GM21528 (cell line): Measurements from ENCODE around the gene MRPL55.

ENCODE experiments used
- ATAC-seq: cut with Tn5 transposase; IDR thresholded peaks from one replicate; pipeline ENCODE4 v1.9.1; 2021; ENCODE audit warnings: mild to moderate bottlenecking, moderate library complexity; ENCODE audit not compliant: unreplicated experiment, low FRiP score

MRPL55 gene

DNA sequence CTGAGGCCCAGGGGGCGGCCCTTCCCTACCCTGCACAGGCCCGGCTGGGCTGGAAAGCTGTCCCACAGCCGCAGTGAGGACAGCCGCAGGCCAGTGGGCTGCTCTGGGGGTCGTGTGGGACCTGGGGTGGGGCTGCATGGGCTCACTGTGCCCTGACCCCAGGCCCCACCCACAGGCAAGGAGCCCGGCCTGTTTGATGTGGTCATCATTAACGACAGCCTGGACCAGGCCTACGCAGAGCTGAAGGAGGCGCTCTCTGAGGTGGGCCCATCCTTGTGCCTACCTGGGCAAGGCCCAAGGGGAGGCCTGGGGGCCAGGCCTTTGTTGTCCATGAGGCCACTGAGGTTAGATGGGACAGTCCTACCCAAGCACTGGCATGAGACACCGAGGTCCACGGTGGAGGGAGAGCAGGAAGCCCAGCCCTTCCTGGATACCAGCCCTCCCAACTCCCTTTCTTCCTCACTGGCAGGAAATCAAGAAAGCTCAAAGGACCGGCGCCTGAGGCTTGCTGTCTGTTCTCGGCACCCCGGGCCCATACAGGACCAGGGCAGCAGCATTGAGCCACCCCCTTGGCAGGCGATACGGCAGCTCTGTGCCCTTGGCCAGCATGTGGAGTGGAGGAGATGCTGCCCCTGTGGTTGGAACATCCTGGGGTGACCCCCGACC lies 39.2 kb upstream of the MRPL55 start:
- no peak for ATAC-seq

DNA sequence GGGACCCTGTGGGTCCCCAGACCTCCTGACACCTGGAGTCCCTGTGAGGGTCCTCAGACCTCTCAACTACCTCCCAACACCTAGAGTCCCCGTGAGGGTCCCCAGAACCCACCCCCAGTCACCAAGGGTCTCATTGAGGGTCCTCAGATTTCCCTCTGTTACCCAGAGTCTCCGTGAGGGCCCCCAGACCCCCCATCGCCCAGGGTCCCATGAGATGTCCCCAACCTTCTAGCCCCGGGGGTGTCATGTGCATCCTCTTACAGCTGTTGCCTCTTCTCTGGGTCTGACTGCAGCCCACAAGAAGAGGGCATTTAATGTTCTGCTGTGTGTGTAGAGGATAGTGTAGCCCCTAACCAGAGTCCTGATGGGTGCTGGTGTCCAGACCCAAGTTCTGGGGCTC lies 38.7 kb upstream of the MRPL55 start:
- no peak for ATAC-seq

DNA sequence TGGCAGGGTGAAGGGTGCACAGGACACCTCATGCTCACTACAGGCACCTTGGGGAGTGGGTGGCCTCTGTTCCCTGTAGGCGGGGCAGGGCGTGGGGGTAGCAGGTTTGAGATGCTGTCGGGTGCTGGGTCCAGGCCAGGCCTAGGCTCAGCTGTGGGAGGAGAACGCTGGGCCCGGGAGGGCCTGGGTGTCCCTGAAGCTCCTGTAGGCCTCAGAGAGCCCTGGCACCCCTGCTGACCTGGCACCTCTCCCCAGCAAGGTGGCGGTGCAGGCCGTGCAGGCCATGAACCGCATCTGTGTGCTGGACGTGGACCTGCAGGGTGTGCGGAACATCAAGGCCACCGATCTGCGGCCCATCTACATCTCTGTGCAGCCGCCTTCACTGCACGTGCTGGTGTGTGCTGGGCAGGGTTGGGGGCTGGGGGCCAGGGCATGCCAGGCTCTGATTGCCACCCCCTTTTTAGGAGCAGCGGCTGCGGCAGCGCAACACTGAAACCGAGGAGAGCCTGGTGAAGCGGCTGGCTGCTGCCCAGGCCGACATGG lies 38.1 kb upstream of the MRPL55 start:
- no peak for ATAC-seq

GRCh38 chr1:228146417-228147150 lies 37.5 kb upstream of the MRPL55 start:
- ATAC-seq = no peak

- no peak for ATAC-seq
Observed at GRCh38 chr1:228145463-228146416, 36.6 kb upstream of the MRPL55 start.

- ATAC-seq = no peak
Observed at GRCh38 chr1:228144993-228145343, 35.9 kb upstream of the MRPL55 start.

GRCh38 chr1:228144193-228144992 lies 35.3 kb upstream of the MRPL55 start:
- ATAC-seq = no peak

DNA sequence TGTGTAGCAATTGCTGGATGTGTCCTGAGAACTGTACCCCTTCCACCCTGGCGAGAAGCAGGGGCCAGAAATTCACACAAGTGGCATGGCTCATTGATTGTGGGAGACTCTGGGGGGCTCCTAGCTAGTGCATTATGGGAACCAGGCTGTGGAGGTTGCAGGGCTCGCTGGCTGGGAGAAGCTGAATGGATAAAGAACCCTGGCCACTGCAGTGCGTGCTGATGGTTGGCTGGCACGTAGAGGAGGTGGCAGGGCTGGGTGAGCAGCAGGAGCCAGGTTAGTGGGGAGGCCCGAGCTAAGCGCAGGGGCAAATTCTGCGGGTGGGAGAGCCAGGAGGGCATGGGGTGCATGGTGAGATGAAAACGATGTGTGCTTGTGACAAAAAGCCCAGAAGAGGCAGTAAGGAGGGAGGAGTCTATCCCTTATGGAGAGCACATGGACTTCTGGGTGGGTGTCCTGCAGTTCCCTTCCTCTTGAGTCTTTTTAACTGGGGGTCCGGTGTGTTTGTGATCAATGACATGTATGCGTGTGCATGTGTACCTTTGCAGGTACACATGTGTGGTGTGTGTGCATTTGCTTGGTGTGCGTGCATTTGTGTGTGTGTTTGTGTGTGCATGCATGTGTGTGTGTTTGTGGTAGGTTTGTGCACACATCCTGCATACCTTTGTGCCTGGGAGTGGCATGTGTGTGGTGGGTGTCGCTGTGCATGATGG lies 34.5 kb upstream of the MRPL55 start:
- ATAC-seq = no peak

- no peak for ATAC-seq
Observed at GRCh38 chr1:228142701-228143136, 33.6 kb upstream of the MRPL55 start.

DNA sequence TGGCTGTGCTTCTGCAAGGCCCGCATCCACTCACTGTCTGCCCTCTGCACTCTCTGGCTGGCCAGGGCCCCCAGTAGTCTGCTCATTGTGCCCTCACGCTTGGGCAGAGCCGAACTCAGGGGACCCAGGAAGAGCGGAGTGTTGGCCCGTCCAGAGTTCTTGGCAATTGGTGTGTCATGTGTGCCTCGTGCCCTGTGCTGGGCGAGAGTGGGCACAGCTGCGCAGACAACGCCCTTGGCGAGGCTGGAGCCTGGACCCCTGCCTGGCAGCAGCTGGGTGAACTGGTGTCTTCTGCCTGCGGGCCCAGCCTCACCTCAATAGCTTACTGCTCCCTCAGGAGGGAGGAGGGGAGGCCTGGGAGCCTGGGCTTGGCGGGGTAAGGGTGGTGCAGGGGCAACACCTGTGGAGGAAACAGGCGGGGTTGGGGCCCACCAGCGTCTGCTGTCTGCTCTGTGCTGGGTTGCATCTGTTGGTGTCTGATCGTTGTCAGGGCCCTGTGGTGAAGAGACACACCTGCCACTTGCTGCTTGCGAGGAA lies 33.1 kb upstream of the MRPL55 start:
- ATAC-seq = no peak

DNA sequence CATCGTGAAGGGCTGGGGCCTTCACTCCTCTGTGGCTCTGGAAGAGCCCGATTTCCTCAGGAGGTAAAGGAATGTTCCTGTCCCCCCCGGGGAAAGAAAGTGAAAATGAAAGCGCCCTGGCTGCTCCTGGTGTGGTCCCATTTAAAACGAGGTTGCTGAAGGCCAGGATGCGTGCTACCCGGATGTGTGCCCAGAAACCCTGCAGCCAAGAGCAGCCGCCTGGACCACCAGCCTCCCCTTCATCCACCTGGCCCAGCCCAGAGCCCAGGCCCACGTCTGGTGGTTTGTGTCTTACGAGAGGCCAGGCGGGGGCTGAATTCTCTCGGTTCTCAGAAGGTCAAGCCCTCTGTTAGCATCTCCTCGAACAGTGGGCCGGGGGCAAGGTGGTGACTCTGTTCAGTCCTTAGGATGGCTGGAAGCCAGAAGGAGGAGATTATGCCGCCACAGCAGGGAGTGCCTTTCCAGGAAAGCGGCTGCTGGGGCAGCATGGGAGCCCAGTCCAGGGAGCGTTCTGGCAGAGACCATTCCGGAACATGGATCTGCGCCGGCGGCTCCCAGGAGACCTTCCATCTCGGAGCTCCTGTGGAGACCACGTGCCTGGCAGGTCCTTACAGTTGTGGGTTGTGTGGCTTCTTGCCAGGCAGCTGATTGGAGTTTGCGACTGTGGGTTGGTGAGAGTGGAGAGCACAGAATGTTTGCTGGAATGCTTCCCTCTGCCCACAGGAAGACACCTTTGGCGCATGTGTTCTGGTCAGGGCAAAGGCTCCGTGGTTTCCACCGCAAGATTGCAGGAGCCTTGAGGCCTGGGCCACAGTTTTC lies 32.3 kb upstream of the MRPL55 start:
- ATAC-seq = no peak

GRCh38 chr1:228140724-228141225 lies 31.7 kb upstream of the MRPL55 start:
- no peak for ATAC-seq

DNA sequence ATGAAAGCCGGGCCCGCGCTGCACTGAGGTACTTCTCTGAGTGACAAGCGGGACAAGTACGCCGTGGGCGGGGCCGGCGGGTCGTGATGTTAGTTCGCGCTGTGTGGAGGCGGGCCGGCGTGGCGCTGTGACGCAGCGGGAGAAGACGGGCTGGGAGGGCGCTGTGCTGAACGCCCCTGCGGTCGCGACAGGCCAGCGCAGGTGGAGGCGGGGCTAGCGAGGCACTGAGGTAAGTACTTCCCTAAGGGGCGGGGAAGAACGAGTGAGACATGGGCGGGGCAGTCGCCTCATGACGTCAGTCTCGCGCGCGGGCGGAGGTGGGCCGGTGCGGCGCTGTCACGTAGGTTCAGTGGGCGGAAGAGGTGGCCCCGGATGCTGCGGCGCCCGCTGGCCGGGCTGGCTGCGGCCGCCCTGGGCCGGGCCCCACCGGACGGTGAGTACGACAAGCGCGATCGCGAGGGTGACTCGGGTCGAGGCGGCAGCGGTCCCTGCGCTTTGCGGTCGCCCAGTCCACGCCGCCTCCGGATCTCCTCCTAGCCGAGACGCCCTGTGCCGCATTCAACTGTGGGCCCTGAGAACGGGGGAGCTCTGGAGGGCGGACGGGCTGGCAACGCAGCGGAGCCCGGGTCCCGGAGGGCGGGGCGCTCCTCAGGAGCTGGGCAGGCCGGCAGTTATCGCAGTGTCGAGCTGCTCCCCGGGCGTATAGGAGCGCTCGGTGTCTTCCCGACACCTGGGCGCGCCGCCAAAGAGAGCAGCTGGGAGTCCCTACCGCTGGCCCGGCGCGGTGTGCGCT lies 31.0 kb upstream of the MRPL55 start, which contains the start of gene GUK1:
Gene GUK1 (plus strand): TSS at position 349 of the 793 bp plus-strand sequence. CDS start 24 bp downstream, at position 373.
- ATAC-seq = peak; percentile 93

DNA sequence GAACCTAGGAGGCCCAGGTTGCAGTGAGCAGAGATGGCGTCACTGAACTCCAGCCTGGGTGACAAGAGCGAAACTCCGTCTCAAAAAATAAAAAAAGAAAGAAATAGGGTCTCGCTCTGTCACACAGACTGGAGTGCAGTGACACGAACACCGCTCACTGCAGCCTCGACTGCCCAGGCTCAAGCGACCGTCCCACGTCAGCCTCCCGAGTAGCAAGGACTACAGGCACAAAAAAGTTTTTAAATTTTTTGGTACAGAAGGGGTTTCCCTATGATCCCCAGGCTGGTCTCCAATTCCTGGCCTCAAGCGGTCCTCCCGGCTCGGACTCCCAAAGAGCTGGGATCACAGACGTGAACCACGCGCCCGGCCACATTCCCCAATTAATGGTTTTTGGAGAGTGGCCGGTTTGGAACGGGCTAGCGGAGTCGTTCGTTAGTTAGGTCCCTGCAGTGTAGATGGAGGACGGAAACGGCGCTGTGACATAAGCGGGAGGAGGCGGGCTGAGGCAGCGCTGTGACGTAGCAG lies 30.4 kb upstream of the MRPL55 start:
- ATAC-seq = no peak

- no peak for ATAC-seq
Observed at GRCh38 chr1:228136901-228137300, 27.8 kb upstream of the MRPL55 start.

DNA sequence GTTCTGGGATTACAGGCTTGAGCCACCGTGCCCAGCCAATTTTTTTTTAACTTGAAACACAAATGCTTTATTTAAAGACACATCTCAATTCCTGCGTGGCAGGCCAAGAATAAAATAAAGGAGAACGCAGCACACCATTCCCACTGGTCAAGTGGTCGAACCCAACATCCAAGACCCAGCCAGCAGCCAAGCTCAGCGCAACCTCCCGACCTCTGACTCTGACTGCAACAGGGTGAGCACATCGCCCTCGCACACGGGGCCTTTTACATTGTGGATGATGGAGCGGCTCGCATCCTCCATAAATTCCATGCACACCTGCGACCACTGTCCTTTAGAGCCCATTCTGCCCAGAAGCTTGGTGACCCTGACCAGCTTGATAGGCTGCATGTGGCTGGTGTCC lies 25.5 kb upstream of the MRPL55 start:
- no peak for ATAC-seq

DNA sequence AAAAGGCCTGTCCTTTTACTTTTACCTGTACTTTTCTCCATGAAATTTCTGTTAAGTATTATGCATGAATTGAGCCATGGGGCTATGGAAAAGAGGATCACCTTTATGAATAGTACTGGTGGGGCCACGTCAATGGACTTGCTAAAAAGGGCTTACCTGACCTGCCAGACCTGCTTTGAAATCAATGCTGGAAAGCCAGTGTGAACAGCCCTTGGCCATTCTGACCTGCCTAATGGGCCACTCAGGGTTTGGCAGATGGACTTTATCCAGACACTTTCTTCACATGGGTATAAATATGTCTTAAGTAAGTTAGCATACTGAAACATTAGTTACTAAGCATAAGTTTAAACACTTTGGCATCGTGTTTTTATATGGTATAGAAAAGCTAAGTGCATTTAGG lies 22.7 kb upstream of the MRPL55 start:
- no peak for ATAC-seq
